ENCODE data around the gene RNF224.

The RNF224 gene

GRCh38 chr9:137198051-137198901, 29.0 kb upstream of the RNF224 start:
- Mint-ChIP-seq H3K4me1 (ENCODE audit: low read depth) (peaks cover 69% of the 10 kb centered on the region), H3K9me3 (no peaks in the 10 kb centered on the region), H3K27ac (peak overlapping the region; percentile 48), H3K27me3 (no peaks in the 10 kb centered on the region), H3K4me3 (peak overlapping the region; percentile 86), H3K36me3 (ENCODE audit: low read depth) (peaks cover 40% of the 10 kb centered on the region)
- intact Hi-C loops (cut with micrococcal nuclease) = no loop called here

- peaks cover 40% of the 10 kb centered on the region for H3K36me3 Mint-ChIP-seq (ENCODE audit: low read depth)
- H3K9me3 Mint-ChIP-seq = no peaks in the 10 kb centered on the region
- H3K27me3 Mint-ChIP-seq = no peaks in the 10 kb centered on the region
- H3K27ac Mint-ChIP-seq = peak overlapping the region; percentile 74
- intact Hi-C loops (cut with micrococcal nuclease) = no loop called here
- H3K4me1 Mint-ChIP-seq (ENCODE audit: low read depth) = peaks cover 68% of the 10 kb centered on the region
- peak overlapping the region; percentile 86 for H3K4me3 Mint-ChIP-seq
These were observed 28.4 kb upstream of the RNF224 start for GRCh38 chr9:137198902-137199283.

- no peaks in the 10 kb centered on the region for H3K27me3 Mint-ChIP-seq
- H3K4me1 Mint-ChIP-seq (ENCODE audit: low read depth) = peaks cover 73% of the 10 kb centered on the region
- H3K9me3 Mint-ChIP-seq = no peaks in the 10 kb centered on the region
- H3K27ac Mint-ChIP-seq = peak overlapping the region; percentile 74
- intact Hi-C loops (cut with micrococcal nuclease) = no loop called here
- peak overlapping the region; percentile 86 for H3K4me3 Mint-ChIP-seq
- H3K36me3 Mint-ChIP-seq (ENCODE audit: low read depth) = peaks cover 40% of the 10 kb centered on the region
These were observed 27.7 kb upstream of the RNF224 start for GRCh38 chr9:137199411-137200121.

- Mint-ChIP-seq H3K27me3 (no peaks in the 10 kb centered on the region), H3K9me3 (no peaks in the 10 kb centered on the region), H3K4me3 (peak within 1 kb of the TSS; percentile 86), H3K36me3 (ENCODE audit: low read depth) (peaks cover 41% of the 10 kb centered on the region), H3K4me1 (ENCODE audit: low read depth) (peaks cover 71% of the 10 kb centered on the region), H3K27ac (peak within 1 kb of the TSS; percentile 94)
- intact Hi-C loops (cut with micrococcal nuclease) = no loop called here
These were observed 26.7 kb upstream of the RNF224 start, which contains the start of gene TPRN for GRCh38 chr9:137200311-137201204. TSS of gene TPRN (minus strand) at chr9:137200741. CDS start at chr9:137200711, 30 bp downstream.

- intact Hi-C loops (cut with micrococcal nuclease) = no loop called here
- peak overlapping the region; percentile 78 for H3K4me3 Mint-ChIP-seq
- peak overlapping the region; percentile 94 for H3K27ac Mint-ChIP-seq
- peaks cover 41% of the 10 kb centered on the region for H3K36me3 Mint-ChIP-seq (ENCODE audit: low read depth)
- peaks cover 76% of the 10 kb centered on the region for H3K4me1 Mint-ChIP-seq (ENCODE audit: low read depth)
- no peaks in the 10 kb centered on the region for H3K27me3 Mint-ChIP-seq
- H3K9me3 Mint-ChIP-seq = no peaks in the 10 kb centered on the region
These were observed 26.0 kb upstream of the RNF224 start for GRCh38 chr9:137201205-137201868.

GRCh38 chr9:137202966-137203365, 24.3 kb upstream of the RNF224 start:
- no peaks in the 10 kb centered on the region for H3K9me3 Mint-ChIP-seq
- intact Hi-C loops (cut with micrococcal nuclease) = no loop called here
- peak overlapping the region; percentile 94 for H3K27ac Mint-ChIP-seq
- peaks cover 75% of the 10 kb centered on the region for H3K4me1 Mint-ChIP-seq (ENCODE audit: low read depth)
- peaks cover 48% of the 10 kb centered on the region for H3K36me3 Mint-ChIP-seq (ENCODE audit: low read depth)
- H3K4me3 Mint-ChIP-seq = peak overlapping the region; percentile 4
- no peaks in the 10 kb centered on the region for H3K27me3 Mint-ChIP-seq

GRCh38 chr9:137204731-137205125, 22.6 kb upstream of the RNF224 start:
- no peaks in the 10 kb centered on the region for H3K9me3 Mint-ChIP-seq
- H3K36me3 Mint-ChIP-seq (ENCODE audit: low read depth) = peaks cover 55% of the 10 kb centered on the region
- intact Hi-C loops (cut with micrococcal nuclease) = loop anchor here (1.0 to 2.0 kb wide), 2 partner anchors 16 to 18 kb away; partner anchors contain the start of genes ANAPC2, RNF208 and SSNA1
- H3K4me3 Mint-ChIP-seq = peak overlapping the region; percentile 97
- H3K4me1 Mint-ChIP-seq (ENCODE audit: low read depth) = peaks cover 58% of the 10 kb centered on the region
- H3K27me3 Mint-ChIP-seq = no peaks in the 10 kb centered on the region
- peak overlapping the region; percentile 96 for H3K27ac Mint-ChIP-seq

GRCh38 chr9:137205126-137206069, 21.9 kb upstream of the RNF224 start, which contains the start of the genes NDOR1 and TMEM203:
TSS of gene NDOR1 (plus strand) at chr9:137205700. CDS start at chr9:137205778, 78 bp downstream.
TSS of gene TMEM203 (minus strand) at chr9:137205648. CDS start at chr9:137205414, 234 bp downstream.
- peak within 1 kb of the TSS; percentile 96 for H3K27ac Mint-ChIP-seq
- H3K4me1 Mint-ChIP-seq (ENCODE audit: low read depth) = peaks cover 57% of the 10 kb centered on the region
- H3K36me3 Mint-ChIP-seq (ENCODE audit: low read depth) = peaks cover 59% of the 10 kb centered on the region
- intact Hi-C loops (cut with micrococcal nuclease) = loop anchor here (1.0 to 2.0 kb wide), 2 partner anchors 17 kb away; partner anchors contain the start of genes ANAPC2, RNF208 and SSNA1
- no peaks in the 10 kb centered on the region for H3K27me3 Mint-ChIP-seq
- no peaks in the 10 kb centered on the region for H3K9me3 Mint-ChIP-seq
- H3K4me3 Mint-ChIP-seq = peak within 1 kb of the TSS; percentile 97

GRCh38 chr9:137206602-137207001, 20.7 kb upstream of the RNF224 start:
- peaks cover 66% of the 10 kb centered on the region for H3K36me3 Mint-ChIP-seq (ENCODE audit: low read depth)
- H3K9me3 Mint-ChIP-seq = no peaks in the 10 kb centered on the region
- H3K4me3 Mint-ChIP-seq = peak overlapping the region; percentile 97
- intact Hi-C loops (cut with micrococcal nuclease) = no loop called here
- peak overlapping the region; percentile 96 for H3K27ac Mint-ChIP-seq
- H3K27me3 Mint-ChIP-seq = no peaks in the 10 kb centered on the region
- peaks cover 58% of the 10 kb centered on the region for H3K4me1 Mint-ChIP-seq (ENCODE audit: low read depth)

- H3K4me3 Mint-ChIP-seq = no peak overlapping the region
- H3K4me1 Mint-ChIP-seq (ENCODE audit: low read depth) = peaks cover 26% of the 10 kb centered on the region
- H3K36me3 Mint-ChIP-seq (ENCODE audit: low read depth) = peaks cover 90% of the 10 kb centered on the region
- peak overlapping the region; percentile 35 for H3K27ac Mint-ChIP-seq
- H3K9me3 Mint-ChIP-seq = no peaks in the 10 kb centered on the region
- no peaks in the 10 kb centered on the region for H3K27me3 Mint-ChIP-seq
- intact Hi-C loops (cut with micrococcal nuclease) = no loop called here
These were observed 15.8 kb upstream of the RNF224 start for GRCh38 chr9:137211532-137211931.

GRCh38 chr9:137212520-137212919, 14.8 kb upstream of the RNF224 start:
- Mint-ChIP-seq H3K4me3 (no peak overlapping the region), H3K4me1 (ENCODE audit: low read depth) (peaks cover 23% of the 10 kb centered on the region), H3K9me3 (no peaks in the 10 kb centered on the region), H3K27ac (no peak overlapping the region), H3K36me3 (ENCODE audit: low read depth) (peaks cover 90% of the 10 kb centered on the region), H3K27me3 (no peaks in the 10 kb centered on the region)
- intact Hi-C loops (cut with micrococcal nuclease) = no loop called here

Data from dendritic cell treated with granulocyte-macrophage colony-stimulating factor and Interleukin-4, amounts not matched to agents 40 ng/mL and 50 ng/mL, for 4 days (primary cell).